ENCODE measurements around the gene TENM3. TPM values are rescaled to one million over a fixed set of nuclear protein-coding genes. Genes with fewer than 3 reads are reported as not detected.

Gene TENM3
- total RNA-seq, 1 experiment from 2014 or later, result not detected

DNA sequence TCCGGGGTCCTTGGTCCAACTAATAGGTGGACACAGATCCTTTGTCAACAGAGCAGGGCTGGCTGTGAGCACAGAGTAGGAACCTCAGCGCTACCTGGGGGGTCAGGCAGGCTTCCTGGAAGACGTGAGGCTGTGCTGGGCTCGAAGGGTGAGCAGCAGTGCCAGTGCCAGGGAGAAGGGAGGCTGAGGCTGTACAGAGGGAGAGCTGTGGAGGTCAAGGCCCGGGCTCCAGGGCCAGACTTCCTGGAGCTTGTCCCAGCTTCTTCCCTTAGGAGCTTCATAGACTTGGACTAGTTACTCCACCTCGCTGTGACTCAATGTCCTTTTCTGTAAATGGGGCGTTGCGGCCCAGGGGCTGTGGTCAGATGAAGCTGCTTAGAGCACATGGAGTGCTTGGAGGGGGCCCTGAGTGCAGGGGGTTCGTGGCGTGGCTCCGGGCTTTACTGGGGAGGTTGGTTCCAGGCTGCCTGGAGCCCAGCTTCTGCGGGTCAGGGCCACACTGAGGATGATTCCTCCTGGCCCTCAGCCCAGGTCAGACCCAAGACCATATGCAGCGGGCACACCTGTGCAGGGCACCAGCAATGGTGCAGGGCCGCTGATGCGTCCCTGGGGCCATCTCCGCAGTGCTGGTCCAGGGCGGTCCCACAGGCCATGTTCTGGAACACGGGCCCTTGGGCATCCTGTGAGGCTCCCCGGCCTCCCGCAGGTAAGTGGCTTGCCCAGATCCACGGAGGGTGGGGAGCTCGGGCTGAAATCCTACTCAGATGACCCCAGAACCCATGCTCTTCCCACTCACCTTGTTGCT is 575.9 kb downstream of the TENM3 start:
- H3K4me3 ChIP-seq, result no peak overlapping the region
- H2AFZ ChIP-seq, result no peak overlapping the region
- POLR2A ChIA-PET (ENCODE audit: unreplicated experiment), result no interaction called here

GRCh38 chr4:182819751-182820150 is 576.5 kb downstream of the TENM3 start:
- no peak overlapping the region for H3K4me3 ChIP-seq
- no peak overlapping the region for H3K4me2 ChIP-seq
- DNase-seq, result no peak
- no peaks in the 10 kb centered on the region for H4K20me1 ChIP-seq (ENCODE audit: insufficient read depth)
- no peaks in the 10 kb centered on the region for H3K36me3 ChIP-seq (ENCODE audit: low read depth)
- TF ChIP-seq EZH2 (IDR thresholded peaks at IDR 0.05; ENCODE audit: low read depth), result no peak
- TF ChIP-seq, protein P1, sequence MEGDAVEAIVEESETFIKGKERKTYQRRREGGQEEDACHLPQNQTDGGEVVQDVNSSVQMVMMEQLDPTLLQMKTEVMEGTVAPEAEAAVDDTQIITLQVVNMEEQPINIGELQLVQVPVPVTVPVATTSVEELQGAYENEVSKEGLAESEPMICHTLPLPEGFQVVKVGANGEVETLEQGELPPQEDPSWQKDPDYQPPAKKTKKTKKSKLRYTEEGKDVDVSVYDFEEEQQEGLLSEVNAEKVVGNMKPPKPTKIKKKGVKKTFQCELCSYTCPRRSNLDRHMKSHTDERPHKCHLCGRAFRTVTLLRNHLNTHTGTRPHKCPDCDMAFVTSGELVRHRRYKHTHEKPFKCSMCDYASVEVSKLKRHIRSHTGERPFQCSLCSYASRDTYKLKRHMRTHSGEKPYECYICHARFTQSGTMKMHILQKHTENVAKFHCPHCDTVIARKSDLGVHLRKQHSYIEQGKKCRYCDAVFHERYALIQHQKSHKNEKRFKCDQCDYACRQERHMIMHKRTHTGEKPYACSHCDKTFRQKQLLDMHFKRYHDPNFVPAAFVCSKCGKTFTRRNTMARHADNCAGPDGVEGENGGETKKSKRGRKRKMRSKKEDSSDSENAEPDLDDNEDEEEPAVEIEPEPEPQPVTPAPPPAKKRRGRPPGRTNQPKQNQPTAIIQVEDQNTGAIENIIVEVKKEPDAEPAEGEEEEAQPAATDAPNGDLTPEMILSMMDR (conservative IDR thresholded peaks at IDR 0.05), result no peak
- no peaks in the 10 kb centered on the region for H3K79me2 ChIP-seq (ENCODE audit: low read depth)
- H3K4me1 ChIP-seq (replicated peaks; ENCODE audit: insufficient read depth), result no peaks in the 10 kb centered on the region
- intact Hi-C loops (cut with micrococcal nuclease; ENCODE audit: unreplicated experiment), result no loop called here
- H2AFZ ChIP-seq, result no peak overlapping the region
- ChIA-PET CTCF (no interaction called here), POLR2A (ENCODE audit: unreplicated experiment) (no interaction called here)
- no peaks in the 10 kb centered on the region for H3K9me3 ChIP-seq (ENCODE audit: insufficient read depth, low read depth)
- no TSS peak for BruUV-seq (replicated peaks)
- H3K9me2 ChIP-seq (ENCODE audit: insufficient read depth), result no peaks in the 10 kb centered on the region
- peaks cover 5% of the 10 kb centered on the region; the same call in 1 of the 2 replicates for H3K27me3 ChIP-seq (ENCODE audit: insufficient read depth, low read depth)
- H3F3A ChIP-seq (ENCODE audit: insufficient read depth, low read depth), result no peaks in the 10 kb centered on the region
- H3K27ac ChIP-seq, result no peak overlapping the region

More for the DNA sequence above, 575.9 kb downstream of the TENM3 start:
- no peak overlapping the region for H3K4me2 ChIP-seq
- H3K36me3 ChIP-seq (ENCODE audit: low read depth), result no peaks in the 10 kb centered on the region
- no peaks in the 10 kb centered on the region for H3K9me3 ChIP-seq (ENCODE audit: insufficient read depth, low read depth)
- no TSS peak for BruUV-seq (replicated peaks)
- no peak for DNase-seq
- CTCF ChIA-PET, result no interaction called here
- H3K79me2 ChIP-seq (ENCODE audit: low read depth), result no peaks in the 10 kb centered on the region
- H3K27me3 ChIP-seq (ENCODE audit: insufficient read depth, low read depth), result 0 out of 2 replicates have a peak, but pooled peaks cover 5% of the 10 kb centered on the region
- no peaks in the 10 kb centered on the region for H3K4me1 ChIP-seq (replicated peaks; ENCODE audit: insufficient read depth)
- no peaks in the 10 kb centered on the region for H3K9me2 ChIP-seq (ENCODE audit: insufficient read depth)
- no peaks in the 10 kb centered on the region for H4K20me1 ChIP-seq (ENCODE audit: insufficient read depth)
- no peaks in the 10 kb centered on the region for H3F3A ChIP-seq (ENCODE audit: insufficient read depth, low read depth)
- intact Hi-C loops (cut with micrococcal nuclease; ENCODE audit: unreplicated experiment), result no loop called here
- TF ChIP-seq, protein P1 (conservative IDR thresholded peaks at IDR 0.05), result no peak
- TF ChIP-seq EZH2 (IDR thresholded peaks at IDR 0.05; ENCODE audit: low read depth), result no peak
- H3K27ac ChIP-seq, result no peak overlapping the region

DNA sequence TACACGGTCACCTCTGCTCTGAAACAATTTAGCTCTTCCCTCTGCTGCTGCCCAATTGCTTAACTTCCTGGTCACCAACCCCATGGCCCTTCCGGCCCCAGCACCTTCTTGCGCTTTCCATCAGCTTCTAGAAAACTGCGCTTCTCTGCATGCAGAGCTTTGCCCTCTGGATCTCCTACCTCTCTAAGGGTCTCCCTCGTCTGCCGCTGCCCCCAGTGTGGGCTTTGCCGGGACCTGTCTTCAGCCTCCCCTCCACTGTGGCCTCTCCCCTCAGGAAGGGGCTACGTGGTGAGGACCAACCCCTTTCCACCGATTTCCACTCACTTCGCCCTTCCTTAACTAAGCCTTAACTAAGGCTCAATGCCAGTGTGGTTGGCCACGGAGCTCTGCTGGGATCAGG is 579.4 kb downstream of the TENM3 start:
- TF ChIP-seq EZH2 (IDR thresholded peaks at IDR 0.05; ENCODE audit: low read depth), result no peak
- TF ChIP-seq, protein P1 (conservative IDR thresholded peaks at IDR 0.05), result no peak
- no peak overlapping the region for H2AFZ ChIP-seq
- H3K27ac ChIP-seq, result no peak overlapping the region
- no peaks in the 10 kb centered on the region for H4K20me1 ChIP-seq (ENCODE audit: insufficient read depth)
- BruUV-seq (replicated peaks), result no TSS peak
- no peaks in the 10 kb centered on the region for H3K4me1 ChIP-seq (replicated peaks; ENCODE audit: insufficient read depth)
- peaks cover 20% of the 10 kb centered on the region for H3K27me3 ChIP-seq (ENCODE audit: insufficient read depth, low read depth)
- ChIA-PET CTCF (no interaction called here), POLR2A (ENCODE audit: unreplicated experiment) (no interaction called here)
- DNase-seq, result no peak
- H3F3A ChIP-seq (ENCODE audit: insufficient read depth, low read depth), result no peaks in the 10 kb centered on the region
- no peak overlapping the region for H3K4me3 ChIP-seq
- intact Hi-C loops (cut with micrococcal nuclease; ENCODE audit: unreplicated experiment), result no loop called here
- no peaks in the 10 kb centered on the region for H3K9me3 ChIP-seq (ENCODE audit: insufficient read depth, low read depth)
- H3K79me2 ChIP-seq (ENCODE audit: low read depth), result no peaks in the 10 kb centered on the region
- no peak overlapping the region for H3K4me2 ChIP-seq
- H3K9me2 ChIP-seq (ENCODE audit: insufficient read depth), result no peaks in the 10 kb centered on the region
- H3K36me3 ChIP-seq (ENCODE audit: low read depth), result no peaks in the 10 kb centered on the region
